Measurements from ENCODE around the gene LRCH4. TPM values are rescaled to one million over a fixed set of nuclear protein-coding genes. Genes with fewer than 3 reads are reported as not detected.

LRCH4 gene
- total RNA-seq, 1 donor from 2014 or later = 25.8 TPM

GRCh38 chr7:100584683-100585510 lies 1.0 kb downstream of the LRCH4 start:
- intact Hi-C loops (cut with DNase I) = loop anchor here (5.0 kb wide), 2 partner anchors 87 to 107 kb away; partner anchors contain the start of genes GIGYF1 and GNB2
- DNase-seq (ENCODE audit: low spot score) = no peak

- DNase-seq (ENCODE audit: low spot score) = no peak
- intact Hi-C loops (cut with DNase I) = no loop called here
These were observed 1.8 kb downstream of the LRCH4 start for GRCh38 chr7:100584054-100584682.

GRCh38 chr7:100583132-100584053 lies 2.5 kb downstream of the LRCH4 start:
- intact Hi-C loops (cut with DNase I) = no loop called here
- peak; percentile 90 for DNase-seq (ENCODE audit: low spot score)

- DNase-seq (ENCODE audit: low spot score) = no peak
These were observed 3.3 kb downstream of the LRCH4 start for GRCh38 chr7:100582650-100583049.

GRCh38 chr7:100582041-100582579 lies 3.8 kb downstream of the LRCH4 start:
- intact Hi-C loops (cut with DNase I) = no loop called here
- DNase-seq (ENCODE audit: low spot score) = no peak

More at GRCh38 chr7:100582650-100583049, 3.3 kb downstream of the LRCH4 start:
- intact Hi-C loops (cut with DNase I) = no loop called here

- no peak for DNase-seq (ENCODE audit: low spot score)
- intact Hi-C loops (cut with DNase I) = no loop called here
These were observed 5.3 kb downstream of the LRCH4 start for GRCh38 chr7:100580466-100581283.

- no peak for DNase-seq (ENCODE audit: low spot score)
- intact Hi-C loops (cut with DNase I) = no loop called here
These were observed 7.4 kb downstream of the LRCH4 start for GRCh38 chr7:100578246-100579183.

- intact Hi-C loops (cut with DNase I) = no loop called here
- no peak for DNase-seq (ENCODE audit: low spot score)
These were observed 8.4 kb downstream of the LRCH4 start for GRCh38 chr7:100577507-100577906.

GRCh38 chr7:100577103-100577502 lies 8.8 kb downstream of the LRCH4 start:
- no peak for DNase-seq (ENCODE audit: low spot score)

GRCh38 chr7:100576384-100576993 lies 9.4 kb downstream of the LRCH4 start:
- intact Hi-C loops (cut with DNase I) = no loop called here
- no peak for DNase-seq (ENCODE audit: low spot score)

More at GRCh38 chr7:100577103-100577502, 8.8 kb downstream of the LRCH4 start:
- intact Hi-C loops (cut with DNase I) = no loop called here

GRCh38 chr7:100575746-100576383 lies 10.1 kb downstream of the LRCH4 start:
- DNase-seq (ENCODE audit: low spot score) = no peak
- intact Hi-C loops (cut with DNase I) = no loop called here

- intact Hi-C loops (cut with DNase I) = no loop called here
- no peak for DNase-seq (ENCODE audit: low spot score)
These were observed 10.7 kb downstream of the LRCH4 start for GRCh38 chr7:100575206-100575631.

- DNase-seq (ENCODE audit: low spot score) = no peak
- intact Hi-C loops (cut with DNase I) = no loop called here
These were observed 11.3 kb downstream of the LRCH4 start for GRCh38 chr7:100574362-100575205.

- intact Hi-C loops (cut with DNase I) = no loop called here
- no peak for DNase-seq (ENCODE audit: low spot score)
These were observed 12.1 kb downstream of the LRCH4 start, which contains the start of gene SAP25 for GRCh38 chr7:100573691-100574361. SAP25 (minus strand) TSS chr7:100573900; CDS start chr7:100573742, 158 bp downstream.

GRCh38 chr7:100572949-100573675 lies 12.8 kb downstream of the LRCH4 start:
- intact Hi-C loops (cut with DNase I) = no loop called here
- DNase-seq (ENCODE audit: low spot score) = no peak
